ENCODE measurements around the gene UBA52. TPM values are rescaled to one million over a fixed set of nuclear protein-coding genes. Genes with fewer than 3 reads are reported as not detected.

Gene UBA52
- total RNA-seq, 2 experiments from 2014 or later: 1,452 to 1,556 TPM

GRCh38 chr19:18626906-18627305 is 55.2 kb downstream of the UBA52 start:
- ChIA-PET CTCF (no interaction called here), POLR2A (no interaction called here)
- no peak overlapping the region for H3K4me3 Mint-ChIP-seq
- no peaks in the 10 kb centered on the region for H3K36me3 Mint-ChIP-seq (ENCODE audit: low read depth)
- no peak for DNase-seq
- H3K4me1 Mint-ChIP-seq (ENCODE audit: low read depth): peaks cover 2% of the 10 kb centered on the region
- no peak for ATAC-seq
- H3K27ac Mint-ChIP-seq: no peak overlapping the region
- H3K27me3 Mint-ChIP-seq (ENCODE audit: low read depth): peaks cover 8% of the 10 kb centered on the region
- no peaks in the 10 kb centered on the region for H3K9me3 Mint-ChIP-seq (ENCODE audit: insufficient read depth)

Other genes starting within 250 kb of the UBA52 start
- 100 to 1,000 TPM; 199 to 215 TPM for gene LSM4, start 248.8 kb upstream of the UBA52 start, total RNA-seq
- gene PGPEP1, start 231.3 kb upstream of the UBA52 start, total RNA-seq: 10 to 100 TPM; 30.1 to 34.5 TPM
- gene GDF15, start 185.7 kb upstream of the UBA52 start, total RNA-seq: not detected
- under 1 TPM; 0.53 to 0.68 TPM for gene LRRC25, start 174.2 kb upstream of the UBA52 start, total RNA-seq
- gene SSBP4, start 152.5 kb upstream of the UBA52 start, total RNA-seq: 100 to 1,000 TPM; 198 to 204 TPM
- 10 to 100 TPM; 26.7 to 33.5 TPM for gene ISYNA1, start 133.7 kb upstream of the UBA52 start, total RNA-seq
- 10 to 100 TPM; 20.8 to 22.3 TPM for gene ELL, start 49.8 kb upstream of the UBA52 start, total RNA-seq
- gene FKBP8, start 28.3 kb upstream of the UBA52 start, total RNA-seq: 100 to 1,000 TPM; 245 to 247 TPM
- gene KXD1, start 14.0 kb upstream of the UBA52 start, total RNA-seq: 100 to 1,000 TPM; 101 to 108 TPM
- 10 to 100 TPM; 91.5 to 98.7 TPM for gene REX1BD, start 16.9 kb downstream of the UBA52 start, total RNA-seq
- gene CRLF1, start 34.9 kb downstream of the UBA52 start, total RNA-seq: not detected
- gene TMEM59L, start 41.0 kb downstream of the UBA52 start, total RNA-seq: not detected
- 10 to 100 TPM; 13.2 to 13.4 TPM for gene KLHL26, start 65.2 kb downstream of the UBA52 start, total RNA-seq
- gene CRTC1, start 111.8 kb downstream of the UBA52 start, total RNA-seq: 1 to 10 TPM; 7.0 to 8.0 TPM
- not detected for gene COMP, start 219.4 kb downstream of the UBA52 start, total RNA-seq

Data from activated CD8-positive, alpha-beta T cell treated with anti-CD3 and anti-CD28 coated beads, Interleukin-2, amount 10 ng/mL, durations not matched to agents 7 days and 5 days (primary cell).